SK-N-MC (cell line): ENCODE measurements around the gene FAR2.

Experiments used
- EZH2 ChIP-seq: fragments of 200-600 bp; sonication (generic); IDR thresholded peaks from one replicate; pipeline ENCODE4 v1.6.1; 2017; ENCODE audit warnings: antibody characterized with exemption
- FOXP2 ChIP-seq: optimal IDR thresholded peaks from 2 replicates; pipeline ENCODE3; 2011; ENCODE audit warnings: mild to moderate bottlenecking, moderate library complexity; ENCODE audit not compliant: insufficient read depth; ENCODE audit errors: extremely low read length, control extremely low read depth
- POLR2AphosphoS5 ChIP-seq: IDR thresholded peaks from 2 replicates; pipeline ENCODE4 v1.6.1; 2012; ENCODE audit warnings: mild to moderate bottlenecking, low read depth, low read length, borderline replicate concordance

DNA sequence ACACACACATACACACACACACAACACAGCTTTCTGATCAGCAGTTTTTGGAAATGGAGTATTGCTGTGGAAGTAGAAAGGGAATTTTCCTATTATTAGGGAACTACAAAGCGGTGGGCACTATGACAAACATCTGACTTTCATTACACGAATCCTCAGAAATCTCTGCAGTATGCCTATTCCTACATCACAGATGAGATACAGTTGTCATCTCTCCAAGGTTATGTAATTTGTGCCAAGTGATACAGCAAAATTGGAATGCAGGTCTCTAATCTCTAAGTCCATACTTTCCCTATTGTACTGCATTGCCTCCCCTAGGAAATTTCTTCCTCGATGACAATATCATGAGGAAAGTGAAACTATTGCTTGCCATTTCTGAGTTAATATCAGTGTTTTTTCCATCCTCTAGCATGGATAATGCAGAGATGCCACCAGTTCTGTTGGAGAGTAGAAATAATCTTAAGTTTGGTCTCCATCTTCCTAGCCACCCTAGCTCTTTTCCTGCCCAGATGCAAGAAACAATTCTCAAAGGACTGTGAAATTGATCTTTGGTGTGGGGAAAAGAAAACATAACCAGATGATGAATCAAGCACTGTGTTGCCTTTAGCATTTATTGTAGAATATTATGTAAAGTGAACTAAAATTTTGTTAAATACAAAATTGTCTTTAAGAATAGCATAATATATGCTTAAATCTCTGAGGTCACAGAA lies 137.2 kb downstream of the FAR2 start:
- TF ChIP-seq POLR2AphosphoS5 (no peak), EZH2 (no peak), FOXP2 (no peak)
